KMS-11 (cell line): ENCODE measurements around the gene NADK.
A peak's percentile ranks its signal among the peaks of the same experiment; 100 is the strongest.

Experiments
- H2AFZ ChIP-seq: fragments of 200-600 bp; sonication (generic); 2 replicates; pipeline ENCODE4 v1.6.1; 2016; ENCODE audit warnings: antibody characterized with exemption, mixed run types, low read depth
- H3K27ac ChIP-seq: fragments of 200-600 bp; sonication (generic); 2 replicates; pipeline ENCODE4 v1.6.1; 2016; ENCODE audit warnings: mild to moderate bottlenecking, mixed run types
- H3K27me3 ChIP-seq: fragments of 200-600 bp; sonication (generic); 2 replicates; pipeline ENCODE4 v1.6.1; 2017; ENCODE audit warnings: mild to moderate bottlenecking, low read depth, mixed run types, moderate library complexity; ENCODE audit not compliant: insufficient read depth
- H3K36me3 ChIP-seq: fragments of 200-600 bp; sonication (generic); 2 replicates; pipeline ENCODE4 v1.6.1; 2017; ENCODE audit warnings: mild to moderate bottlenecking, mixed run types; ENCODE audit not compliant: insufficient read depth
- H3K4me1 ChIP-seq: fragments of 200-600 bp; sonication (generic); 2 replicates; pipeline ENCODE4 v1.6.1; 2016; ENCODE audit warnings: mild to moderate bottlenecking, low read depth, mixed run types; ENCODE audit not compliant: poor library complexity, severe bottlenecking
- H3K4me2 ChIP-seq: fragments of 200-600 bp; sonication (generic); 2 replicates; pipeline ENCODE4 v1.7.0; 2016; ENCODE audit warnings: mild to moderate bottlenecking, mixed run types
- H3K4me3 ChIP-seq: fragments of 200-600 bp; sonication (generic); IDR thresholded peaks from 2 replicates; pipeline ENCODE4 v1.6.1; 2017; ENCODE audit warnings: low read depth, low read length, mixed read lengths; ENCODE audit not compliant: insufficient read depth
- H3K79me2 ChIP-seq: fragments of 200-600 bp; sonication (generic); 2 replicates; pipeline ENCODE4 v1.6.1; 2016; ENCODE audit warnings: low read depth, mixed run types; ENCODE audit not compliant: insufficient read depth
- H3K9ac ChIP-seq: fragments of 200-600 bp; sonication (generic); 2 replicates; pipeline ENCODE4 v1.6.1; 2016; ENCODE audit warnings: mild to moderate bottlenecking, mixed run types
- H4K20me1 ChIP-seq: fragments of 200-600 bp; sonication (generic); 2 replicates; pipeline ENCODE4 v1.6.1; 2016; ENCODE audit warnings: mild to moderate bottlenecking, mixed run types; ENCODE audit not compliant: insufficient read depth
- CTCF ChIP-seq: fragments of 200-600 bp; sonication (generic); conservative IDR thresholded peaks from 2 replicates; pipeline ENCODE4 v1.6.1; 2017; ENCODE audit warnings: low read depth, mild to moderate bottlenecking, antibody characterized with exemption, low read length, moderate library complexity, mixed read lengths

The NADK gene

GRCh38 chr1:1825217-1825616 is 46.9 kb upstream of the NADK start:
- Histone ChIP-seq H4K20me1 (peaks cover 13% of the 10 kb centered on the region; the same call in 1 of the 2 replicates), H3K4me3 (no peak overlapping the region), H3K27ac (peak overlapping the region; percentile 39; the same call in 1 of the 2 replicates), H3K79me2 (peaks cover 65% of the 10 kb centered on the region; the same call in 1 of the 2 replicates), H3K4me2 (peak overlapping the region; percentile 54; the same call in 1 of the 2 replicates), H2AFZ (no peak overlapping the region), H3K9ac (no peak overlapping the region), H3K27me3 (no peaks in the 10 kb centered on the region), H3K36me3 (no peaks in the 10 kb centered on the region; the same call in 1 of the 2 replicates), H3K4me1 (peaks cover 39% of the 10 kb centered on the region)
- TF ChIP-seq CTCF = no peak

GRCh38 chr1:1819762-1820161 is 41.5 kb upstream of the NADK start:
- Histone ChIP-seq H2AFZ (no peak overlapping the region), H3K9ac (no peak overlapping the region), H3K4me1 (peaks cover 17% of the 10 kb centered on the region), H3K27ac (no peak overlapping the region), H4K20me1 (0 out of 2 replicates have a peak, but pooled peaks cover 8% of the 10 kb centered on the region), H3K4me3 (no peak overlapping the region), H3K4me2 (no peak overlapping the region), H3K79me2 (peaks cover 37% of the 10 kb centered on the region), H3K27me3 (no peaks in the 10 kb centered on the region), H3K36me3 (peaks cover 4% of the 10 kb centered on the region; the same call in 1 of the 2 replicates)
- TF ChIP-seq CTCF = no peak

GRCh38 chr1:1817221-1817620 is 39.0 kb upstream of the NADK start:
- H3K36me3 ChIP-seq = peaks cover 8% of the 10 kb centered on the region; the same call in 1 of the 2 replicates

GRCh38 chr1:1815606-1816281 is 37.5 kb upstream of the NADK start:
- Histone ChIP-seq H3K36me3 (peaks cover 8% of the 10 kb centered on the region; the same call in 1 of the 2 replicates), H3K79me2 (peaks cover 26% of the 10 kb centered on the region), H3K4me2 (no peak overlapping the region), H4K20me1 (no peaks in the 10 kb centered on the region), H3K9ac (no peak overlapping the region), H3K27ac (no peak overlapping the region), H3K4me3 (no peak overlapping the region), H2AFZ (no peak overlapping the region), H3K4me1 (no peaks in the 10 kb centered on the region), H3K27me3 (no peaks in the 10 kb centered on the region)
- no peak for TF ChIP-seq CTCF

More at GRCh38 chr1:1817221-1817620, 39.0 kb upstream of the NADK start:
- H2AFZ ChIP-seq = no peak overlapping the region
- no peaks in the 10 kb centered on the region for H3K27me3 ChIP-seq
- peaks cover 28% of the 10 kb centered on the region for H3K79me2 ChIP-seq
- no peak overlapping the region for H3K4me3 ChIP-seq
- no peaks in the 10 kb centered on the region for H4K20me1 ChIP-seq
- H3K9ac ChIP-seq = no peak overlapping the region
- H3K4me1 ChIP-seq = no peaks in the 10 kb centered on the region
- no peak for TF ChIP-seq CTCF
- H3K27ac ChIP-seq = no peak overlapping the region
- H3K4me2 ChIP-seq = no peak overlapping the region
